ENCODE results near the gene STX10.
"Not testable (repeated sequence)": the region's sequence is repeated elsewhere in the genome, so short reads cannot be mapped to it uniquely, and the experiment has no call there.

STX10 gene

GRCh38 chr19:13150187-13150930 is at the start of gene STX10, which contains the start of gene IER2:
TSS of gene STX10 (minus strand) at chr19:13150375. CDS start at chr19:13150173, 202 bp downstream.
TSS of gene IER2 (plus strand) at chr19:13150411. CDS start at chr19:13153187, 2,776 bp downstream.
- DNase-seq (ENCODE audit: low spot score): peak; percentile 95

- DNase-seq (ENCODE audit: low spot score): no peak
Measured at GRCh38 chr19:13198634-13199033, 48.5 kb upstream of the STX10 start.

DNA sequence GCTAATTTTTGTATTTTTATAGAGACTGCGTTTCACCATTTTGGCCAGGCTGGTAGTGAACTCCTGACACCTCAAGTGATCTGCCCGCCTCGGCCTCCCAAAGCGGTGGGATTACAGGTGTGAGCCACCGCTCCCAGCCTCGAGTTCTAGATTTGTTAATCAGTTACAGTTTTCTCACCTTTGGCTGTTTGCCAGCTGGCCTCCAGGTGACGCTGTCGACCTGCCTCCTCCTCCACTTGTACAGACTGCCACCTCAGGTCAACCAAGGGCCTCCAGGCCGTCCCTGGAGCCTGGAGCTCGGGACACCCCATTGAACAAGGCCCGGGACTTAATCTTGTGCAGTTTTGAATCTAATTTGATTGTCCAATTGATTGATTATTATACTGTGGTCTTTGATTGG is 45.5 kb upstream of the STX10 start:
- DNase-seq (ENCODE audit: low spot score): no peak

DNA sequence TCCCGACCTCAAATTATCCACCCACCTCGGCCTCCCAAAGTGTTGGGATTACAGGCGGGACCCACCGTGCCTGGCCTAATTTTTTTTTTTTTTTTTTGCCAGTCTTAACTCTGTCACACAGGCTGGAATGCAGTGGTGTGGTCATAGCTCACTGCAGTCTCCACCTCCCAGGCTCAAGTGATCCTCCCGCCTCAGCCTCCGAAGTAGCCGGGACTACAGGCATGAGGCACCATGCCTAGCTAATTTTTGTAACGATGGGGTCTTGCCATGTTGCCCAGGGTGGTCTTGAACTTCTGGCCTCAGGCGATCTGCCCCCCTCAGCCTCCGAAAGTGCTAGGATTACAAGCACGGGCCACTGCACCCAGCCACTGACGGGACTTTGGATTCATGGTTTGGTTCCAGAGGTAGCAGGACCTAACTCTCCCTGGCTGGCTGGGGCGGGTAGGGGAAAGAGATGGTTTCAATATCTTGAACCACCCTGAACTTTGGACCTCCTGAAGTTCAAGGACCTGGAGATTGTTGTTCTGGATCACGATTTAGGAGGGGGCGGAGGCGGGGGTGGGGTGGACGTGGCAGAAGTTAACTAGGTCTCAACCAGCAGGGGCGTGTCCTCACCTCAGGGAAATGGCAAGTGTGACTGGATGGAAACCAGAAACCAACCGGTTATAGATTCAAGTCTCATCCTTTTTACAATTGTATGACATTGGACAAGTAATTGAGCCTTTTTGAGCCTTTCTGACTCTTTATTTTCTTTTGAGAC is 40.8 kb upstream of the STX10 start:
- DNase-seq (ENCODE audit: low spot score): no peak

DNA sequence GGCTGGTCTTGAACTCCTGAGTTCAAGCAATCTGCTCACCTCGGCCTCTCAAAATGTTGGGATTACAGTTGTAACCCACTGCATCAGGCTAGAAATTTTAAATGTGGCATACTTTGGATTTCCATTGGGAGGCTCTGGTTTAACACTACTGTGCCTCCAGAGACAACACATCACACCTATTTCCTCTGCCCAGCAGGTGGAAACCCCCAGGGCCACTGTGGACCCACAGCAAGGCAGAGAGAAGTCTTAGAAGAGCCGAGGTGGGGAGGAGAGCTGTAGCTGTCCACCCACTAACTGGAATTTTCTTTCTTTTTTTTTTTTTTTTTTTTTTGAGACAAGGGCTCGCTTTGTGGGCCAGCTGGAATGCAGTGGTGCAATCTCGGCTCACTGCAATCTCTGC is 39.4 kb upstream of the STX10 start:
- no peak for DNase-seq (ENCODE audit: low spot score)

GRCh38 chr19:13187419-13187818 is 37.2 kb upstream of the STX10 start:
- DNase-seq (ENCODE audit: low spot score): no peak

GRCh38 chr19:13186688-13187087 is 36.5 kb upstream of the STX10 start:
- DNase-seq (ENCODE audit: low spot score): not testable (repeated sequence)

DNA sequence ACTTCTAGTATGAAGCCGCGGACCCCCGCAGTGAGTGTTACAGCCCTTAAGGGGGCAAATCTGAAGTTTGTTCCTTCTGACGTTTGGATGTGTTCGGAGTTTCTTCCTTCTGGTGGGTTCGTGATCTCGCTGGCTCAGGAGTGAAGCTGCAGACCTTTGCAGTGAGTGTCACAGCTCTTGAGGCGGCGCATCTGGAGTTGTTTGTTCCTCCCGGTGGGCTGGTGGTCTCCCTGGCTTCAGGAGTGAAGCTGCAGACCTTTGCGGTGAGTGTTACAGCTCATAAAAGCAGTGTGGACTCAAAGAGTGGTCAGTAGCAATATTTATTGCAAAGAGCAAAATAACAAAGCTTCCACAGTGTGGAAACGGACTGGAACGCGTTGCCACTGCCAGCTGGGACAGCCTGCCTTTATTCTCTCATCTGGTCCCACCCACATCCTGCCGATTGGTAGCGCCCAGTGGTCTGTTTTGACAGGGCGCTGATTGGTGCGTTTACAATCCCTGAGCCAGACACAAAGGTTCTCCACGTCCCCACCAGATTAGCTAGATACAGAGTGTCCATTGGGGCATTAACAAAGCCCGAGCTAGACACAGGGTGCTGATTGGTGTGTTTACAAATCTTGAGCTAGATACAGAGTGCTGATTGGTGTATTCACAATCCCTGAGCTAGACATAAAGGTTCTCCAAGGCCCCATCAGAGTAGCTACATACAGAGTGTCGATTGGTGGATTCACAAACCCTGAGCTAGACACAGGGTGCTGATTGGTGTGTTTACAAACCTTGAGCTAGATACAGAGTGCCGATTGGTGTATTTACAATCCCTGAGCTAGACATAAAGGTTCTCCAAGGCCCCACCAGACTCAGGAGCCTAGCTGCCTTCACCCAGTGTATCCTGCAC is 35.8 kb upstream of the STX10 start:
- peak; percentile 30 for DNase-seq (ENCODE audit: low spot score)

- not testable (repeated sequence) for DNase-seq (ENCODE audit: low spot score)
Measured at GRCh38 chr19:13184926-13185325, 34.8 kb upstream of the STX10 start.

DNA sequence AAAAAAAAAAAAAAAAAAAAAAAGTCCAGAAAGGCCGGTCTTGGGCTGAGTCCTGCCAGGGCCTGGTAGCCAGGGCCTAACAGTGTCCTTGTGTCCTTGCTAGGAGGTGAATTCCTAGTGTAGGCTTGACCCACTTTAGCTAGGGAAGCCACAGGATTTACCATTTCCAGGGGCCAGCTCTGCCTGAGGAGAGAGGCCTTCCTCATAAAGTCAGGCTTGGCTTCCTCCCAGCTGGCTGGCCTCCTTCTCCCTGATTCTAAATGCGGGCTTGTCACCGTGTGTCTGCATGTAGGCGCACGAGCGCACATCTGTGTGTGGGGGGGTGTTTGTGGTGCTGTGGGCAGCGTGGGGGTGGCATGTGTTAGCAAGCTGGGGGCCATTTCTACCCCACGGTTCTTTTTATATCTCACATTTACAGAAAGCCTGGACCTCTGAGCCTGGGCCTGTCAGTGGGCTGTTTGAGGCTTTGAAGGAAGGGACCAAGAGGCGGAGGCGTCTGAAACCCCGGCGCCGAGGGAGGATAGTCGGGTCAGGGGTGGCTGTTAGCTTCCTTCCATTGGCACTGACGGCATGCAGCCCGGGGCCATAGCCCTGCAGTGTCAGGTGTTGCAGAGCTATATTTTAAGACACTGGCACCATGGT is 31.7 kb upstream of the STX10 start:
- DNase-seq (ENCODE audit: low spot score): peak; percentile 47

GRCh38 chr19:13178291-13178690 is 28.1 kb upstream of the STX10 start:
- not testable (repeated sequence) for DNase-seq (ENCODE audit: low spot score)

DNA sequence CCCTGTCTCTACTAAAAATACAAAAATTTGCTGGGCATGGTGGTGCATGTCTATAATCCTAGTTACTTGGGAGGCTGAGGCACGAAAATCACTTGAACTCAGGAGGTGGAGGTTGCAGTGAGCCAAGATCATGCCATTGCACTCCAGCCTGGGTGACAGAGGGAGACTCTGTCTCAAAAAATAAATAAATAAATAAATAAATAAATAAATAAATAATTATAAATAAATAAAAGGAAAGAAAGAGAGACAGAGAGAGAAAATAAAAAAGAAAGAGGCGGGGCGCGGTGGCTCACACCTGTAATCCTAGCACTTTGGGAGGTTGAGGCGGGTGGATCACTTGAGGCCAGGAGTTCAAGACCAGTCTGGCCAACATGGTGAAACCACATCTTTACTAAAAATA is 27.4 kb upstream of the STX10 start:
- not testable (repeated sequence) for DNase-seq (ENCODE audit: low spot score)

DNA sequence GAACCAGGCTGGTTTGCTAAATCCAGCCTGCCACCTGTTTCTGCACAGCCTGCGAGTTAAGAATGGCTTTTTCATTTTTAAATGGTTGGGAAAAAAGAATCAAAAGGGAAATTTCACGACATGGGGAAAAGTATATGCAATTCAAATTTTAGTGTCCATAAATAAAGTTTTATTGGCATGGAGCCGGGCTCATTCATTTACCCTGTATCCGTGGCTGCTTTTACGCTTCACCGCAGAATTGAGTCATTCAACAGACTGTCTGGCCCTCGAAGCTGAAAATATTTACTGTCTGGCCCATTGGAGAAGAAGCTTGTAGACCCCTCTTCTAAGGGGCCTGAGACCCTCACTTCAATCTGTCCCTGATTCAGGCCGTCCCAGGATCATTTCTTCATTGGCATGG is 26.2 kb upstream of the STX10 start:
- no peak for DNase-seq (ENCODE audit: low spot score)

GRCh38 chr19:13173139-13173737 is 23.1 kb upstream of the STX10 start:
- DNase-seq (ENCODE audit: low spot score): no peak

- DNase-seq (ENCODE audit: low spot score): peak; percentile 52
Measured at GRCh38 chr19:13172346-13173138, 22.4 kb upstream of the STX10 start.

- DNase-seq (ENCODE audit: low spot score): no peak
Measured at GRCh38 chr19:13171146-13171545, 21.0 kb upstream of the STX10 start.

GRCh38 chr19:13169769-13170168 is 19.6 kb upstream of the STX10 start:
- no peak for DNase-seq (ENCODE audit: low spot score)

- not testable (repeated sequence) for DNase-seq (ENCODE audit: low spot score)
Measured at GRCh38 chr19:13166151-13166550, 16.0 kb upstream of the STX10 start.

DNA sequence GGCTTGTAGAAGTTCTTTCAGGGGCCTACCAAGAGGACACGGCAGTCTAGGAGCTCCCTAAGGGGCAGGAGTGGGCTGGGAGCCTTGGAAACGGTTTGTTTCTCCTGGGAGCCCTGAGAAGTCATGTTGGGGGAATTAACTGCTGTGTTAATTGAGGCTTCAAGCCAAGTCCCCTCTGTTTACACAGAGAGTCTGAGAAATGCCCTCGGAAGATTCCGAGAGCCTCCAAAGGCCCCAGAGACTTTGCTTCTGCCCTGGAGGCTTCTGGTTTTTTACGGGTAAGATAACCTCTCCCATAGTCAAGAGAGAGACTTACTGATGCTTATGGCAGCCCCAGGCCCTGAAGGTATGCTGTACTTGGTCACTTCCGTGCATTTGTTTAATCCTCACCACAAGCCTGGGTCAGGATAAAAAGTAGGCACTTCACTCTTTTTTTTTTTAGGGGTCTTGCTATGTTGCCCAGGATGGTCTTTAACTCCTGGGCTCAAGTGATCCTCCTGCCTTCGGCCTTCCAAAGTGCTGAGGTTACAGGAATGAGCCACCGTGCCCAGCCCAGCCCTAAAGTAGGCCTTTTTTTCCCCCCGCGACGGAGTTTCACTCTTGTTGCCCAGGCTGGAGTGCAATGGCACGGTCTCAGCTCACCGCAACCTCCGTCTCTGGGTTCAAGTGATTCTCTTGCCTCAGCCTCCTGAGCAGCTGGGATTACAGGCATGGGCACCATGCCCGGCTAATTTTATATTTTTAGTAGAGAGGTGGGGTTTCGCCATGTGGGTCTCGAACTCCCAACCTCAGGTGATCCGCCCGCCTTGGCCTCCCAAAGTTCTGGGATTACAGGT is 15.2 kb upstream of the STX10 start:
- DNase-seq (ENCODE audit: low spot score): no peak

All from cerebellar cortex (tissue), 1 donor.